Activated CD8-positive, alpha-beta memory T cell treated with anti-CD3 and anti-CD28 coated beads, Interleukin-2, amount 50 U/mL, for 4 hours (primary cell): ENCODE measurements around the gene CT47C1.
"Not testable (repeated sequence)": the region's sequence is repeated elsewhere in the genome, so short reads cannot be mapped to it uniquely, and the experiment has no call there.

ENCODE experiments used
- DNase-seq: peaks from one replicate; pipeline ENCODE4 v3.0.0-alpha.2; 2020

The CT47C1 gene

DNA sequence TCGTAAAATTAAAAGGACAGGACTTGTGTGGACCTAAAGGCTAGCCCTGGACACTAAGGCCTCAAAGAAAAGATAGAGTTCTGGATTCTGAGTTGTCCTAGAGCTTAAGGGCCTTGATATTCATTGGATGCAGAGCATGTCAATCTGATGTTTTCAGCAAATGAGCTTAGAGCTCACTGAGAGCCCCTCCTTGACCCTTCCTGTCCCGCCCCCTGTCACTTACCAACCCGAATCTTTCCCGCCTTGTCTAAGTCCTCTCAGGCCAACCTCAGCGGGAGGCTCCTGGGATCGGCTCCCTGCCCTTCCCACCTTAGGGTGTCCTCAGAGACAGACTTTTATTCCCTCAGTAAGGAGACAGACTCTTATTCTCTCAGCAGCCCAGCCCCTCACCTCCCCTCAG lies at the start of gene CT47C1:
CT47C1 (plus strand) TSS at position 250 of the 400 bp plus-strand sequence. CDS start 233 bp downstream, outside the sequence.
- no peak for DNase-seq

DNA sequence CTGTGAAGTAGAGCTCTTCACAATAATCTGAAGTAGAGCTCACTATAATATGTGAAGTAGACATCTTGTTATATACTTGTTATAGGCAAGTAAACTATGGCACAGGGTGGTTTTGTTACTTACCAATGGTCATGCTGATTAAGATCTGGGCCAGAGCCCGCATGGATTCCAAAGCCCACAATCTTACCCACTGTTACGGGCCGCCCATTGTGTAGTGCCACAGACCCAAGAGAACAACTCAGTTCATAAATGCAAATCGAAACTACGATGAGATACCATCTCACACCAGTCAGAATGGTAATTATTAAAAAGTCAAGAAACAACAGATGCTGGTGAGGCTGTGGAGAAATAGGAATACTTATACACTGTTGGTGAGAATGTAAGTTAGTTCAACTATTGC lies 46.9 kb upstream of the CT47C1 start:
- DNase-seq: no peak

DNA sequence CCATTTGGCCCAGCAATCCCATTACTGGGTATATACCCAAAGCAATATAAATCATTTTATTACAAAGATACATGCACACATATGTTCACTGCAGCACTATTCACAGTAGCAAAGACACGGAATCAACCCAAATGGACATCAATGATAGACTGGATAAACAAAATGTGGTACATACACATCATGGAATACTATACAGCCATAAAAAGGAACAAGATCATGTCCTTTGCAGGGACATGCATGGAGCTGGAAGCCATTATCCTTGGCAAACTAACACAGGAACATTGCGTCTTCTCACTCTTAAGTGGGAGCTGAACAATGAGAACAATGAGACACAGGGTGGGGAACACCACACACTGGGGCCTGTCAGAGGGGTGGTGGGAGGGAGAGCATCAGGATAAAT lies 46.4 kb upstream of the CT47C1 start:
- not testable (repeated sequence) for DNase-seq

DNA sequence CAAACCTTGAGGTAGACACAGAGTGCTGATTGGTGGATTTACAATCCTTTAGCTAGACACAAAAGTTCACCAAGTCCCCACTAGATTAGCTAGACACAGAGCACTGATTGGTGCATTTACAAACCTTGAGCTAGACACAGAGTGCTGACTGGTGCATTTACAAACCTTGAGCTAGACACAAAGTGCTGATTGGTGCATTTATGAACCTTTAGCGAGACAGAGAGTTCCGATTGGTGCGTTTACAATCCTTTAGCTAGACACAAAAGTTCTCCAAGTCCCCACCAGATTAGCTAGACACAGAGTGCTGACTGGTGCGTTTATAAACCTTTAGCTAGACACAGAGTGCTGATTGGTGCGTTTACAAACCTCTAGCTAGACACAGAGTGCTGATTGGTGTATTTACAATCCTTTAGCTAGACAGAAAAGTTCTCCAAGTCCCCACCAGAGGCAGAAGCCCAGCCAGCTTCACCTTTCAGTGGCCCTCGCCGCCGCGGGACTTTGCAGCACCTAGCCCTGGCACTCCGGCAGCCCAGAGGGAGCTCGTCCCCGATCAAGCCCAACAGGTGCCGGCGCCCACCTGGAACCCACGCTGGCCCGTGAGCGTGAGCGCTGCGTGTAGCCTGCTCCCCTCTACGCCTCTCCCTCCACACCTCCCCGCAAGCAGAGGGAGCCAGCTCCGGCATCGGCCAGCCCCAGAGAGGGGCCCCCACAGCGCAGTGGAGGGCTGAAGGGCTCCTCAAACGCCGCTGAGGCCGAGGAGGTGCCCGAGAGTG lies 44.6 kb upstream of the CT47C1 start:
- DNase-seq: not testable (repeated sequence)

DNA sequence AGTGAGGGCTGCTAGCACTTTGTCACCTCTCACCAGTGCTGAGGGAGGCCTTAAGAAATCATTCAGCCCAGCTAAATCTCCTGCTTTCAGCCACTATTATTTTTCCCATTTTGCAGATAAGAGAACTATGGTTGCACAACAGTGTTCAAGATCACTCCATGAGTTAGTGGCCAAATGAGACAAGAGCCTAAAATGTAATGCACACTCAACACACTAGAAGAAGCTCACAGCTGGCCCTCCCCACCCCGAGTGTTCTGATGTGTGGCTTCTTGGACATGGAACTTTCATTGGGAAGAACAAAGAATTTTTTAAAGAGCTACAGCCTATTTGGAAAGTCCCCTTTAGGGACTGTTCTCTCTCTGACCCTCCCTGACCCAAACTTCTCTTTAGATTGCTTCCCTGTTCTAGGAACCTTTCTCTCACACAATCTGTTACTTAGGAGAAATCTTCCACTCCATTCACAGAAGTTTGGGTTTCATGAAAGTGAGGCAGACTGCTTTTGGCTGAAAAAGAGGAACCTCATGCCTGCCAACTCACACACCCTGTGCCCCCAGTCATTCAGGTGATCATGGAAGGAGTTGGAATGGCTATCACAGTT lies 44.0 kb upstream of the CT47C1 start:
- DNase-seq: no peak

DNA sequence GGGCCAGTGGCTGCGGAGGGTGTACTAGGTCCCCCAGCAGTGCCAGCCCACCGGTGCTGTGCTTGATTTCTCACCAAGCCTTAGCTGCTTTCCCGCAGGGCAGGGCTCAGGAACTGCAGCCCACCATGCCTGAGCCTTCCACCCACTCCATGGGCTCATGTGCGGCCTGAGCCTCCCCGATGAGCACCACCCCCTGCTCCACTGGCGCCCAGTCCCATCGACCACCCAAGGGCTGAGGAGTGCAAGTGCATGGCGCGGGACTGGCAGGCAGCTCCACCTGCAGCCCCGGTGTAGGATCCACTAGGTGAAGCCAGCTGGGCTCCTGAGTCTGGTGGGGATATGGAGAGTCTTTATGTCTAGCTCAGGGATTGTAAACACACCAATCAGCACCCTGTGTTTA lies 43.1 kb upstream of the CT47C1 start:
- DNase-seq: not testable (repeated sequence)

DNA sequence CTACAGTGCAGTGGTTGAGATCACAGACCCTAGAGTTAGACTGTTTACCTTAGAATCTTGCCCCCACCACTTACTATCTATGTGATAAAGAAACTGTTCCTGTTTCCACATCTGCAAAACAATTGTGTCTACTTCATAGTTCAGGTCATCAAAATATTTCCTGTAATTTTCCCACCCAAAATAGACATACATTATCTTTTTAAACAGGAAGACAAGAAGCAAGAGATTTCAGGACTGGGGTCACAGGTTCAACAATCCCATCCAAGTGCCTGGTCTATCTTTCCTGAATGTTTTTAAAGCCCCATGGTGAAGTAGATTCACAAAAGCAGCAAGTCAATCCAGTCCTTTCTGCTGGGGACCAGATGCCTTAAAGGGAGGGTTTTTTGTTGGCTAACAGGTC lies 41.8 kb upstream of the CT47C1 start:
- DNase-seq: no peak

DNA sequence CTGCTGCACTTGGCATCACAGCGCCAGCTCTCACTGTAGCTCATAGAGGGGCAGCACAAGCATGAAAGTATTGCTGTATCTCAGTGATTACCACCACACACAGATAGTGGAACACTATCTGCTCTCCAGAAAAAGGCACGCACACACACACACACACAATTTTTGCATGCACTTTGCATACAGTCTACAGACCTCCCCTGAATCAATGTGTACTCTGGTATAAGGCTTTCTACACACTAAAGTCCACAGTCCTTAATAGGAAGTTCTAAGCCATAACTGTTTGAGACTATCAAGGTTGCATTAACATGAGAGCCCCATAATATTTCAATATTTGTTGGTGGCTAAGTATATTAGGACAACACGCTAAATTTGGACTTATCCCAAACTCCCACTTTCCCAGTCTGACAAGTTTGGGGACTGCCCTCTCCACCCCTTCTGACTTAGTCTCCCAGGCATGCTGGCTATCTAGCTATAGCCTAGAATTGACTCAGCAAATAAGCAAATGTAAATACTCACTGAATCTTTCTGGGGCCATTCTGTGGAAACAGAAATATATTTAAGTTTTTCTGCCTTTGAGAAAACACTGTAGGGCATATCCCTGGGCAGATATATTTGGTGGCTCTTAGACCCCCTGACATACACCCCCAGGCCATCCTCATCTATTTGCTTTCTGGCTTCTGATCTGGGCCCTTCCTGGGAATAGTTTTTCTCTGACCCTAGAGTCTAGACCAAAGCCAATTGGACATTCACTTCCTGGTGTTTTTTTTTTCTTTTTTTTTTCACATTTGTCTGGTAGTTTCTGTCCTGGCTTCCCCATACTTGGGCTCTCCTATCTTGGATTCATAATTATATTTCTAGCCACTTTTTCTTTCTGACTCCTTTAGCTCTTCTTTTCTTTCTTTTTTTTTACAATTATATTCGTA lies 36.4 kb upstream of the CT47C1 start:
- no peak for DNase-seq

DNA sequence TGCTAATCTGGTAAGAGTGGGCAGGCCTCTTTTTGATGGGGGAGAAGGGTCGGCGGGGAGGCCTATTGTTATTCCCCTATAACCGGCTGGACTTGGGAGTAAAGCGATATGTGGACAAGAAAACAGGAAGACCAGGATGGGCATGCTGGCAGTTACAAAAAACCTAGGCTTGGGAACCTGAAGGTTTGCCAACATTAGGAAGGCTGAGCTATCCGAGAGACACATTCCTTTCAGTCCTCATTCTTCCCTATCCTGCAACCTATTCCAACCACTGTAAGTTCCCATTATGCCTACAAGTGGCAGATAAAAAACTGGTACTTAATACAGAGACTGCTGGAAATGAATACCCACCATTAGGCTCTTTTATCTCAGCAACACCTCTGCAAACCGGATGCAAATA lies 32.4 kb upstream of the CT47C1 start:
- no peak for DNase-seq

DNA sequence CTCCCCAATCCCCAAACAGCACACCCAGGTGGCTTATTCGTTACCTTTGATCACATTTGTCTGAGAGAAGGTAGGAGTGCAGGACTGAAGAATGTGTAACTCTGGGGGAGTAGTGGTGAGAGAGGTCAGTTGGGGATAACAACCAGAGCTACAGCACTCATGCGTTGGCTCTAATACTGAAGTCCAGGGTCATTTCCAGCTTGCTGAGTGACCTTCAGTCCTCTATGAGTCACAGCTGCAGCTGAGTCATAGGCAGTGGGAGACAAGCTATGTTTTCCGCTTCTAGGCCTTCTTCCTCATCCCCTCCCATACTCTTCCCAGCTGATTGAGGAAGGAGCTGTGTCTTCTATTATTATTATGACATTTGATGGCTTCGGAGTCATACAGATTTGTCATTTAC lies 31.6 kb upstream of the CT47C1 start:
- DNase-seq: no peak

DNA sequence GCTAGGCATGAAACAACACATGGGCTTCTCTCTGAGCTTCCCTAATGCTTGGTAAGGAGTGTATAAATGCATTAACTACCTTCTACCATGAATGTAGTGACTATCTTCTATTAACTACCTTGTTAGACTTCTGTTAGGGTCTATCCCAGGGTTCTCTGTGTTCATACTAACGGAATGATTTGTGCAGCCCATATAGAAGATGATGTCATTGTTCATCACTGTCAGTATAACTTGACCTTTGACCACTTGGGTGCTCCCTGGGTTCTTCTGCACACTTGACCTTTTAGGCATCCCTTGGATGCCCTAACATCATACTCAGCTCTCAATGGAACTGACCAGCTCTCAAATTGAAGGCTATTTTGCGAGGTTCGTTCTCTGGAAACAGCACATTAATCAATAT lies 30.8 kb upstream of the CT47C1 start:
- DNase-seq: no peak

DNA sequence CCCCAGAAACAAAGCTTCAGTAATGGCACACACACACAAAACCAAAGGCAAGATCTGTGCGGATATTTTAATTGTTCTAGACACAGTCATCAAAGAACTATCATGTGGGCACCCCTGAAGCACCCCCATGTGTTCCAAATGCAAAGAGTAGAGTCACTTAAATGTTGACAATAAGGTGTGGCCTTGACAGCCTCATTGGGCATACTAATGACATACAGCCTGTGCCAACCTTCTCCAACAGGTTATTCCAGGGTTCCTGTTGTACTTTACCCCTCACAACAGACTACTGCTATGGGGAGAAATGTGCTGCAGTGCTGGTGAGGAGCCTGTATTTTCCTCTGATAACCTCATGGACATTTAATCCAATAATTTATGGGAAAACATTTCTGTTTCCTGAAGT lies 29.8 kb upstream of the CT47C1 start:
- DNase-seq: no peak

DNA sequence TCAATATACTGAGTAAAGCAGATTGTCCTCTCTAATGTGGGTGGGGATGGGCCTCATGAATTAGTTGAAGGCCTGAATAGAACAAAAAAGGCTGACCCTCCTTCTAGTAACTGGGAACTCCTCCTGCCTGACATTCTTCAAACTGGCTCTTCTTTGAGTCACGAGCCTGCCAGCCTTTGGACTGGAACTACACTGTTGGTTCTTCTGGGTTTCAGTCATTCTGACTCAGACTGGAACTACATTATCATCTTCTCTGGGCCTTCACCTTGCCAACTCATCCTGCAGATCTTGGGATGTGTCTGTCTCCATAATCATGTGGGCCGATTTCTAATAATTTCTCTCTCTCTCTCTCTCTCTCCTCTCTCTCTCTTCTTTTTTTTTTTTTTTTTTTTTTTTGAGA lies 26.9 kb upstream of the CT47C1 start:
- DNase-seq: no peak

DNA sequence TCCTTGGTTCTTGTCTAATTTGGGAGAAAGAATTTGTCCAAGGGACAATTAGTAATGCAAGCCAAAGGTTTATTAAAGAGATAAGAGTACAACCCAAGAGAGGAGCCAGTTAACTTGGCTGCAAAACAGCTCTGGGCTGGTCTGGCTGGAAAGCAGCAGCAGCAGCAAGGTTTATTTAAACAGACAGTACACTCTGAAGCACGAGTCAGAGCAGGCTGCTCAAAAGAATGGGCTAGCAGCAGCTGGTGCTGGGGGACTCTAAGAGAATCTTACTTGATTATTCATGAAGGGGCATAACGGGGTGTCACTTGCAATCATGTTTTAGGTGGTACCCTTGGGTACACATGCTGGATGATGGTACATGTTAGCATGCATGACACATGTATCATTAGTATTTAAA lies 17.1 kb upstream of the CT47C1 start:
- DNase-seq: no peak

DNA sequence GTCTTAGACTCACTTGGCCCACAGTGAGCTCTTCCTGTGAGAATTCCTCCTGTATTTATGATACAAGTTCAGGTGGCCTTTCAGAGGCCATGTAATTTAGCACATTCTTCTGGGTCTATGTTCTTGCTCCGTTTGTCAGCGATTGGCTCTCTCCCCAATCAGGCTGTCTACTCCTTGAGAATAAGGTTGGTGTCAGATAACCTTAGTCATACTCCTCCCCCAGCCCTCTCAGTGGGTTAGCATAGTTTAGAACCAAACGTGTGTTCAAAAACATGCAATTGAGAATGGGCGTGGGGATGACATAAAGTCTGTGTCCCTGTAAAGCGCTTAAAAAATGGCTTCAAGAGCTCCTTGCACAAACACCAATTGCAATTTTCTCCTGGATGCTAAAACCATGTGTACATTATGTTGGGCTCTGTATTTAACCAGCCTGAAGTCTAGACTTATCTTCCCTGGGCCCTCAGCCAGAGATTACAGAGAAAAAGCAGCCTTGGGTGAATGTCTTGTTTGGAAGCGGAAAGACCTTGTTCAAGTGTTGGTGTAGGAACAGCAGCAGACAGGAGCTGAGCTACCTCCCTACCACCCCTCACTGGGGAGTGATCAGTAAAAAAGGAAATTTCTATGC lies 9.9 kb upstream of the CT47C1 start:
- DNase-seq: no peak

DNA sequence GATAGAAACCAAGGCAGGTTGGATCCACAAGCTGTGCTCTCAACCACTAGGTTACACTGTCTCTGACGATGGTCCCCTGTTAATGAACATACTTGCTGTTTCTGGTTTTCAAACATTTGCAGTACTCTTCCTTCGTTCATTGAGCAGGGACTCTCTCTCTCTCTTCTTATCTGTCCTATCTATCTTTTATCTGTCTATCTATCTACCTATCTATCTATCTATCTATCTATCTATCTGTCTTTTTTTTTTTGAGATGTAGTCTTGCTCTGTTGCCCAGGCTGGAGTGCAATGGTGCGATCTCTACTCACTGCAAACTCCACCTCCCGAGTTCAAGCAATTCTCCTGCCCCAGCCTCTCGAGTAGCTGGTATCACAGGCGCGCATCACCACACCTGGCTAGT lies 9.4 kb upstream of the CT47C1 start:
- no peak for DNase-seq

DNA sequence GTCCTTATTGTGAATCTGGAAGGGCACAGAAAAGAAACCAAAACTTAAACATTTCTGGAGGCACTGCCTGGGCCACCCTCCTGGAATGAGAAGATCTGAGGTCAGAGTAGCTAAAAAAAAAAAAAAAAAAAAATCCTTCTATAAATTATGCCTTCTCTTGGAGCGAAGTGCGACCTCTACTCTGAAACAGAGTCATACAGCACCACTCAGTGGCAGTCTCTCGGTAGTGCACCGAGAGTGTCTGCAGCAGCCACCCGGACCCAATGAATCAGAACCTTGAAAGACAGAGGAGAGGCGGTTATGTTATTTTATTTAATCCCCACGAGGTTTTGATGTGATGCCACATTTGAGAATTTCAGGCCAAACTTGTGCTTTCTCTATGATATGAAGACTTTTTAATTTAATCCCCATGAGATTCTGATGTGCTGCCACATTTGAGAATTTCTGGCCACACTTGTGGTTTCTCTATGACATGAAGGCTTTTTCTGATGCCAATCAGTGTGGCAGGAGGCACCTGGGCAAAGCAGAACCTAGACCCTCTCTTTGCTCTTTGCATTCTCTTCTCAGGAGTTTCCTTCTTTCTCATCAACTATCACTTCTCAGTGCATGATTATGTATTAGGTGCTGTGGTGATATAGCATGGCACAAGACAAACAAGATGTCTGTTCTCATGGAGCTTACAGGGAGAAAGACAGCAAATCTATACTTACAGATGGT lies 5.6 kb upstream of the CT47C1 start:
- peak; percentile 21 for DNase-seq

DNA sequence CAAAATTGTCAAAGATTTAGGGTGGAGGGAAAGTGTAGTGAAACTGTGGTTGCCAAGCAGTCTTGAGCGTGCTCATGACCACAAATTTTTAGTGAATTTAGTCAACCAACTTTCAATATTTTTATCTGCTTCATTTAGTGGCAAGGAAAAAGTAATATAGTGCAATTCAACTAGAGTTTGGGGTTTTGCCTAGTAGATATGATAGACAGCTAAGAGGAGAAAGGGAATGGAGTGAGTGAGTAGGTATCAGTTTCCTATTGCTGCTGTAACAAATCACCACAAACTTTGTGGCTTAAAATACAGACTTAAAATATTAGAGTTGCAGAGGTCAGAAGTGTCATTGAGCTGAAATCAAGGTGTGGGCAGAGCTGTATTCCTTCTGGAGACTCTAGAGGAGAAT lies 3.7 kb upstream of the CT47C1 start:
- no peak for DNase-seq

DNA sequence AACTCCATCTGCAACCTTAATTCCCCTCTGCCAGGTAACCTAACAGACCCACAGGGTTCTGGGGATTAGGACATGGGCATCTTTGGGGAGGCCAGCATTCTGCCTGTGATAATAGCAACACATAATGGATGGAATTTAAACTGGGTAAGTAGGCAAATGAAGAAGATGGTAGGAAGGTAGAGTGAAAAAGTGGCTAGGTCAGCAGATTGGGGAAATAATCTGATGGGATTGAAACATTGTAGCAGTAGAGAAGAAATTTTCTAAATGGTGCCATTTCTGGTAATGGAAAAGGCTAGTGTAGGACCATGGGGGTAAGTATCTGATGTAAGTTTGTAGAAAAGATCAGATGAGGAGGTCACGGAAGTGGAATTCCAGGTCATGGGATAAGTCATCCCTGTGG lies 3.0 kb upstream of the CT47C1 start:
- no peak for DNase-seq

DNA sequence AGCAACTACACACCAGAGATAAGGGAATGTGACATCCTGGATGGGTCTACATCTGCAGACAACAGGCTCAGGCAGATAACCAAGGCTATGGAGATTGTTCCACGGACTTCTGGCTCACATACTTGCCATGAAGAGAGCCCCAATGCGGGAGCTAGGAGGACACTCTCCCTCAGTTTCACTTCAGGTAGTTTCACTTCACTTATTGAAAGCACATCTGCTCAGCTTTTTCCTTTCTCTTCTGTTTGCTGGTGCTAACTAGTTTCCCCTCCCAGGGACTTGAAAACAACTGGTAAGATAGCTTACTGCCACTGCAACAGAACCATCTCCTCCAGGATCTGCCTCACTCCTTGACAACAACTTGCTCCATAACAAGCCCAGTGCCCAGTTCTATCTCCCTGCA lies 1.4 kb upstream of the CT47C1 start:
- no peak for DNase-seq

DNA sequence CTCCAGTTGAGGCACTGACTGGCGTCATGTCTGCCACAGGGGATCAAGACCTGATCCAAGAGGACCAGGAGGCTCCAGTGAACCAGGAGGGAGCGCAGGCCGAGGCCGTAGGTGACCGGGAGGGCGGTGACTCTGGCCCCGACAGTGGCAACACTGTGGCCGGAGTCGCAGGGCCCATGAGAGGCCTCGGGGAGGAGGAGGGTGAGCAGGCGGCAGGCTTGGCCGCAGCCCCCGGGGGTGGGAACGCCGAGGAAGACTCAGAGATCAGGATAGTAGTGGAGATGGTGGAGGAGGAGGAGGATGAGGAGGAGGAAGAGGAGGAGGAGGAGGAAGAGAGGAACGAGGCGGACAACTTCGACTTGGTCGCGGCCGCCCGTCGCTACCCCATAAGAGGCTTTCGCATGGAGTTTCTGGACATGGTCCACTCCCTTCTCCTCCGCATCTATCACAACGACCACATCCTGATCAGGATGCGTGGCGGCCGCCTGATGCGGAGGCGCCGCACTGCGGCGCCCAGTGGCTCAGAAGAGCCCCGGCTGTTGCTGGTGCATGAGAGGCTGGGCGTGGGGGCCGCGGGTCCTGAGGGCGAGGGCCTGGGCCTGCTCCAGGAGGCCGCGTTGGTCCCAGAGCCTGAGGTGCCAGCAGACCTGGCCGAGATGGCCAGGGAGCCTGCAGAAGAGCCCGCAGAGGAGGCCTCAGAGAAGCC lies 560 bp downstream of the CT47C1 start:
- no peak for DNase-seq

DNA sequence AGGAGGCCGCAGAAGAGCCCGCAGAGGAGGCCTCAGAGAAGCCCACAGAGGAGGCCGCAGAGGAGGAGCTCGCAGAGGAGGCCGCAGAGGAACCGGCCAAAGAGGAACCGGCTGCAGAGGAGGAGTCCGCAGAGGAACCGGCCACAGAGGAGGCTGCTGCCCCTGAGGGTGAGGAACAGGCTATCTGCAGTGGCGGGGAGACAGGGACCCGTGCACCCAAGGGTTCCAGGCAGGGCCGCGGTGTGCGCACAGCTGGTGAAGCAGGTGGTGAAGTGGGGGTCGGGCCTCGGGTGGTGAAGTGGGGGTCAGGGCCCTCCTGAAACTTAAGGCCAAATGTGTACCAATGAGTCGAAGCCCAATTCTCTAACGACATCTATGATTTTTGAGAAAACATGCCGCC lies 1.1 kb downstream of the CT47C1 start:
- no peak for DNase-seq
